IMR-90 (cell line): ENCODE measurements around the gene FAM174C. TPM values are rescaled to one million over a fixed set of nuclear protein-coding genes. Genes with fewer than 3 reads are reported as not detected.

ENCODE experiments used
- CHD1 ChIP-seq: IDR thresholded peaks from 2 replicates; pipeline ENCODE4 v1.6.1; 2012; ENCODE audit warnings: low read depth, low read length, improper control_type of control experiment
- polyA plus RNA-seq, 3 experiments: library from polyadenylated mRNA; depleted of rRNA; stranded (reverse); fragments of >200 nt; gene quantifications; 2 replicates each; pipeline ENCODE4 v1.2.3, GENCODE V29; 2012; ENCODE audit warnings: low replicate concordance in 1 of 3
- total RNA-seq: library from RNA; depleted of rRNA; stranded (reverse); fragments of >200 nt; gene quantifications from 2 replicates; pipeline ENCODE4 v1.2.3, GENCODE V29; 2012
- TF ChIP-seq, protein P1 (sequence below): conservative IDR thresholded peaks from 2 replicates; pipeline ENCODE4 v1.5.1; 2012; ENCODE audit warnings: mild to moderate bottlenecking, low read depth, low read length, improper control_type of control experiment

FAM174C gene
- total and polyA plus RNA-seq, 2 of the 4 experiments (the other 2 are of a cell fraction), result 7.5 to 61.8 TPM

DNA sequence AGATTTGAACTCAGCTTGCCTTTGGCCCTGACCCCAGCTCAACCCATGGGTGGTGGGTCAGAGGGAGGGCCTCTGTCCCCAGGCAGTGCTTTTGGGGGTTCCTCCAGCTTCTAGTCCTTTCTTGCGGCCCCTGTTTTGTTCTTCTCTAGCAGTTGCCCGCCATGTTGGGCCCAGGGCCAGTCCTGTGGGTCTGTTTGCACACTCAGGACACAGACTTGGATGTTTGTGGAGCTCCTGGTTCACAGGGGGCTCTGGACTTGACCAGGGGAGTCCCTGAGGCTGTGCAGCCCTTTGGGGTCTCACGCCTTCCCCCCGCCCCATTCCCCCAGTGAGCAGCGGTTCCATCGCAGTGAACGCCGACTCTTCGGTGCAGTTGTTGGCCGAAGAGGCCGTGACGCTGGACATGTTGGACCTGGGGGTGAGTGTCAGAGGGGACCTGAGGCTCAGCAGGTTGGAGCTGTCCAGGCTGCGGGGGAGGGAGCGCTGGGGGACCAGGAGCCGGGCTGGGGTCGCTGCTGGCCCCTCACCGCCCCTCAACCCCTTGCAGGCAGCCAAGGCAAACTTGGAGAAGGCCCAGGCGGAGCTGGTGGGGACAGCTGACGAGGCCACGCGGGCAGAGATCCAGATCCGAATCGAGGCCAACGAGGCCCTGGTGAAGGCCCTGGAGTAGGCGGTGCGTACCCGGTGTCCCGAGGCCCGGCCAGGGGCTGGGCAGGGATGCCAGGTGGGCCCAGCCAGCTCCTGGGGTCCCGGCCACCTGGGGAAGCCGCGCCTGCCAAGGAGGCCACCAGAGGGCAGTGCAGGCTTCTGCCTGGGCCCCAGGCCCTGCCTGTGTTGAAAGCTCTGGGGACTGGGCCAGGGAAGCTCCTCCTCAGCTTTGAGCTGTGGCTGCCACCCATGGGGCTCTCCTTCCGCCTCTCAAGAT, 31.3 kb upstream of the FAM174C start (continued):
- TF ChIP-seq, protein P1, sequence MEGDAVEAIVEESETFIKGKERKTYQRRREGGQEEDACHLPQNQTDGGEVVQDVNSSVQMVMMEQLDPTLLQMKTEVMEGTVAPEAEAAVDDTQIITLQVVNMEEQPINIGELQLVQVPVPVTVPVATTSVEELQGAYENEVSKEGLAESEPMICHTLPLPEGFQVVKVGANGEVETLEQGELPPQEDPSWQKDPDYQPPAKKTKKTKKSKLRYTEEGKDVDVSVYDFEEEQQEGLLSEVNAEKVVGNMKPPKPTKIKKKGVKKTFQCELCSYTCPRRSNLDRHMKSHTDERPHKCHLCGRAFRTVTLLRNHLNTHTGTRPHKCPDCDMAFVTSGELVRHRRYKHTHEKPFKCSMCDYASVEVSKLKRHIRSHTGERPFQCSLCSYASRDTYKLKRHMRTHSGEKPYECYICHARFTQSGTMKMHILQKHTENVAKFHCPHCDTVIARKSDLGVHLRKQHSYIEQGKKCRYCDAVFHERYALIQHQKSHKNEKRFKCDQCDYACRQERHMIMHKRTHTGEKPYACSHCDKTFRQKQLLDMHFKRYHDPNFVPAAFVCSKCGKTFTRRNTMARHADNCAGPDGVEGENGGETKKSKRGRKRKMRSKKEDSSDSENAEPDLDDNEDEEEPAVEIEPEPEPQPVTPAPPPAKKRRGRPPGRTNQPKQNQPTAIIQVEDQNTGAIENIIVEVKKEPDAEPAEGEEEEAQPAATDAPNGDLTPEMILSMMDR, result peak; percentile 93
- no peak for TF ChIP-seq CHD1
